Lower leg skin (tissue), 4 donors: ENCODE data around the gene NCAM1. TPM values are rescaled to one million over a fixed set of nuclear protein-coding genes. Genes with fewer than 3 reads are reported as not detected.
"Not testable (repeated sequence)": the region's sequence is repeated elsewhere in the genome, so short reads cannot be mapped to it uniquely, and the experiment has no call there.

Experiments
- DNase-seq, 2 donors: peaks; one replicate each; pipeline ENCODE4 v3.0.0-alpha.2; 2019; ENCODE audit warnings: low spot score in 2 of 2
- H3K4me3 ChIP-seq: fragments of 200-600 bp; sonication (generic); 2 replicates; pipeline ENCODE4 v1.5.1; 2017; ENCODE audit warnings: mild to moderate bottlenecking, low read depth; ENCODE audit not compliant: poor library complexity, severe bottlenecking
- POLR2A ChIP-seq, 2 donors: fragments of 450-650 bp; IDR thresholded peaks; one replicate each; pipeline ENCODE4 v1.6.1; 2016 to 2017; ENCODE audit warnings: antibody characterized with exemption in 2 of 2, mild to moderate bottlenecking in 1 of 2, moderate library complexity in 1 of 2
- WGBS, 2 donors: methylation state at CpG; one replicate each; pipeline ENCODE4 v1.1.5; 2018; 5-methylcytosine and 5-hydroxymethylcytosine counted together
- intact Hi-C: fragments of 100-400 bp; cut with DNase I; formaldehyde crosslinking; loops from one replicate; pipeline ENCODE4 v1.15.0; 2023; ENCODE audit warnings: low total_unique reads
- total RNA-seq, 4 donors: library from RNA; depleted of rRNA; stranded (reverse); fragments of >200 nt; gene quantifications; one replicate each; pipeline ENCODE4 v1.1.0, GENCODE V29; 2016
- TF ChIP-seq, protein P1 (sequence below), 3 donors: fragments of 450-650 bp; IDR thresholded peaks; one replicate each; pipeline ENCODE4 v1.5.1; 2016; ENCODE audit warnings: antibody characterized with exemption in 3 of 3, mild to moderate bottlenecking in 3 of 3, moderate library complexity in 2 of 3

NCAM1 gene
- total RNA-seq, 4 donors from 2014 or later, result 1.7 to 7.1 (median 3.8) TPM

DNA sequence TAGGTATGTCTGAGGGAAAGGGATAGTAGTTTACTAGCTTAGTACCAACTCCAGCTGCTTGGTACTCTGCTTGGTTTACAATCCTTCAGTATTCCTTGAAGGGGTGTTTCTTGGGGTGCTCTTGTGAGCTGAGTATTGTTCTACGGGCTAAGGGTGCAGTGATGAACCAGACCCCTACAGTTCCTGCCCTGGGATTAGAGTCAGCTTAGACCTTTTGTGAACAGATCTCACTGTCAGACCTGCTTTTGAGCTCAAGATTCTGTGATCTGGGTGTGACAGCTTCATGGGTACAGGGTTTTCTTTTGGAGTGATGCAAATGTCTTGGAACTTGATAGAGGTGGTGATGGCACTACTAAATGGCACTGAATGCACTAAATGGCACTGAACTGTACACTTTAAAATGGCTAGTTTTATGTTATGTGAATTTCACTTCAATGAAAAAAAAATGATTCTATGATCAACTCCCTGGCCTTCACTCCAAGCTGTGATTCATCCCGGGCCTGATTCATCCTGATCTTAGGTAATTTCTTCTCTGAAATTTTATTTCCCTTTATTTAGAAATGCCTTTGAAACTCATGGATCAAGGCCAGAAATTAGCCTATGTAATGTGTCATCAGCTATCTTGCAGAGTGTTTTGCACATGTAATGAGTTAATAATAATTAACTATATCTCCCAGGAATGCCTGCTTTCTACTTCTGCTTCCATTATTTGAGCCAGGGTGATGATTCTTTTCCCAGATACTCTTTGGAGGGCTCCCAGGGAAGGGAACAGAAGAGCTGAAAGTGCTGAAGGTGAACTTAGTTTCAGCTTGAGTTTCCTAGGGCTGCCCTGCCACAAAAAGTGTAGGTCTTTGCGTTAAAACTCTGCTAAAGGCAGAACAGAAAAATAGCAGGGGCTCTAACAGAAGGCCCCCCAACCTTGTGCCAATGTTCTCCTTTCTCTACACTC lies 87.9 kb downstream of the NCAM1 start:
- H3K4me3 ChIP-seq, result no peak overlapping the region
- no peak for TF ChIP-seq POLR2A (IDR thresholded peaks at IDR 0.05)
- TF ChIP-seq, protein P1, sequence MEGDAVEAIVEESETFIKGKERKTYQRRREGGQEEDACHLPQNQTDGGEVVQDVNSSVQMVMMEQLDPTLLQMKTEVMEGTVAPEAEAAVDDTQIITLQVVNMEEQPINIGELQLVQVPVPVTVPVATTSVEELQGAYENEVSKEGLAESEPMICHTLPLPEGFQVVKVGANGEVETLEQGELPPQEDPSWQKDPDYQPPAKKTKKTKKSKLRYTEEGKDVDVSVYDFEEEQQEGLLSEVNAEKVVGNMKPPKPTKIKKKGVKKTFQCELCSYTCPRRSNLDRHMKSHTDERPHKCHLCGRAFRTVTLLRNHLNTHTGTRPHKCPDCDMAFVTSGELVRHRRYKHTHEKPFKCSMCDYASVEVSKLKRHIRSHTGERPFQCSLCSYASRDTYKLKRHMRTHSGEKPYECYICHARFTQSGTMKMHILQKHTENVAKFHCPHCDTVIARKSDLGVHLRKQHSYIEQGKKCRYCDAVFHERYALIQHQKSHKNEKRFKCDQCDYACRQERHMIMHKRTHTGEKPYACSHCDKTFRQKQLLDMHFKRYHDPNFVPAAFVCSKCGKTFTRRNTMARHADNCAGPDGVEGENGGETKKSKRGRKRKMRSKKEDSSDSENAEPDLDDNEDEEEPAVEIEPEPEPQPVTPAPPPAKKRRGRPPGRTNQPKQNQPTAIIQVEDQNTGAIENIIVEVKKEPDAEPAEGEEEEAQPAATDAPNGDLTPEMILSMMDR (IDR thresholded peaks at IDR 0.05), result no peak
- WGBS, 2 donors, result 71 to 85% methylated on average over 3 of the region's 3 CpGs
- DNase-seq, result no peak
- intact Hi-C loops, result no loop called here

GRCh38 chr11:113053042-113053441 lies 91.8 kb downstream of the NCAM1 start:
- 84 to 94% methylated on average over 2 of the region's 2 CpGs for WGBS, 2 donors
- DNase-seq, H3K4me3 ChIP-seq, intact Hi-C loops: not testable (repeated sequence)

DNA sequence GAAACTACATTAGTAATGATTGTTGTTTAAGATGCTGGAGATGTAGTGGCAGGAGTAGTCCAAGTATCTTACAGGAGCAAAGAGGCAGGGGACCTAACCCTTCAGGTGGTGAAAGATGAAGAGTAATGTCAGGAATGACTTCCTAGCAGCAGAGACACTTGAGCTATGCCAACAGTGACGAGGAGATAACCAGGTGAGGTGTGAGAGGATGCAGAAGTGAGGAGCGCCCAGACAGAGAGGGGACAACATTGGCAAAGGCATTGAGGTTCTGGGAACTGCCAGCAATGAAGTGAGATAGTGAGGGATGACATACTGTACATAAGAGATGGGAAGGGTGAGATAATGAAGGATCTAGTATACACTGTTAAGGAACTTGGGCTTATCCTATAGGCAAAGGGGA lies 95.8 kb downstream of the NCAM1 start:
- no peak for DNase-seq
- intact Hi-C loops, result no loop called here
- no peak for TF ChIP-seq POLR2A (IDR thresholded peaks at IDR 0.05)
- TF ChIP-seq, protein P1 (IDR thresholded peaks at IDR 0.05), result no peak
- no peak overlapping the region for H3K4me3 ChIP-seq
- WGBS, 2 donors, result 90 to 91% methylated on average over 2 of the region's 2 CpGs

DNA sequence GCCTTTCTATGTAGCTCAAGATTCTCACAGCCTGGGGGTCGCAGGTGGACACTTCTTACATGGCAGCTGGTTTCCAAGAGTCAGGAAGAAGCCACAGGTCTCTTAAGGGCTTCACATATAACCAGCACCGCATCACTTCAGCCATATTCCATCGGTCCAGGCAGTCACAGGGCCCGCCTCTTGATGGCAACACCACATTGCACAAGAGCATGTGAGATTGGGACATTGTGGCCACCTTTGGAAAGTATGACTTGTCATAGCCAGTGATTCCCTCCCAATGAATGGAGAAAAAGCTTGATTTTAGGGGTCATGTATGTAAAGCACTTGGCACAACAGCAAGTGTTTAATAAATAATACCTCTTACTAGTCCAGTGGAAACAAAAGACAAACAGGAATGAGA lies 98.3 kb downstream of the NCAM1 start:
- H3K4me3 ChIP-seq, result no peak overlapping the region
- TF ChIP-seq, protein P1 (IDR thresholded peaks at IDR 0.05), result no peak
- TF ChIP-seq POLR2A (IDR thresholded peaks at IDR 0.05), result no peak
- no peak for DNase-seq
- intact Hi-C loops, result no loop called here
- WGBS, 2 donors, result 83 to 93% methylated on average over 4 of the region's 4 CpGs

GRCh38 chr11:113065330-113065729 lies 104.1 kb downstream of the NCAM1 start:
- DNase-seq, result no peak
- WGBS, 2 donors, result 65 to 67% methylated on average over 1 of the region's 1 CpG
- intact Hi-C loops, result no loop called here
- H3K4me3 ChIP-seq, result no peak overlapping the region
- TF ChIP-seq, protein P1 (IDR thresholded peaks at IDR 0.05), result no peak
- TF ChIP-seq POLR2A (IDR thresholded peaks at IDR 0.05), result no peak

GRCh38 chr11:113072237-113072858 lies 111.1 kb downstream of the NCAM1 start:
- no peak overlapping the region for H3K4me3 ChIP-seq
- no peak for DNase-seq
- WGBS, 2 donors, result 40 to 50% methylated on average over 5 of the region's 5 CpGs
- intact Hi-C loops, result no loop called here
- TF ChIP-seq, protein P1 (IDR thresholded peaks at IDR 0.05), result no peak
- no peak for TF ChIP-seq POLR2A (IDR thresholded peaks at IDR 0.05)
